ENCODE data around the gene GPBAR1. TPM values are rescaled to one million over a fixed set of nuclear protein-coding genes. Genes with fewer than 3 reads are reported as not detected.

GPBAR1 gene
- total and polyA plus RNA-seq, 9 of the 15 experiments (the other 6 are each of a cell fraction or from before 2014, with no cell fraction given): not detected

GRCh38 chr2:218292048-218293014 lies 31.5 kb downstream of the GPBAR1 start, which contains the start of gene TMBIM1 (continued):
- TF ChIP-seq MGA (IDR thresholded peaks at IDR 0.05): peak; percentile 31; the same call in 1 of the 2 replicates
- 0 out of 2 replicates have a peak, but pooled peaks have one; percentile 57 for TF ChIP-seq ETS1 (conservative IDR thresholded peaks at IDR 0.05; ENCODE audit: control insufficient read depth, low read depth, low read length)
- peak; percentile 63 for TF ChIP-seq ZFX (CRISPR knock-in tag; IDR thresholded peaks at IDR 0.05)
- peak; percentile 85 for TF ChIP-seq CCNT2 (IDR thresholded peaks at IDR 0.05; ENCODE audit: borderline replicate concordance, extremely low read depth, insufficient read length, low read depth, low read length)
- TF ChIP-seq ZNF316 (IDR thresholded peaks at IDR 0.05): peak; percentile 79
- TF ChIP-seq EP400 (IDR thresholded peaks at IDR 0.05): 0 out of 2 replicates have a peak, but pooled peaks have one; percentile 12
- 0 out of 2 replicates have a peak, but pooled peaks have one; percentile 6 for TF ChIP-seq NFIC (IDR thresholded peaks at IDR 0.05)
- TF ChIP-seq ZNF589 (CRISPR knock-in tag; IDR thresholded peaks at IDR 0.05; ENCODE audit: low read depth): no peak
- TF ChIP-seq NONO (IDR thresholded peaks at IDR 0.05; ENCODE audit: low read depth in 2 of 2, low read length in 1 of 2): peak in 1 of 2 experiments; percentile 85; a peak in 2 of 4 replicates
- peak; percentile 83 for TF ChIP-seq MYC (IDR thresholded peaks at IDR 0.05; ENCODE audit: low read depth, low read length)
- TF ChIP-seq MYC (CRISPR knock-in tag; IDR thresholded peaks at IDR 0.05; ENCODE audit: borderline replicate concordance, low read depth): no peak
- no peak for TF ChIP-seq KDM1A (IDR thresholded peaks at IDR 0.05)
- TF ChIP-seq KLF6 (CRISPR knock-in tag; IDR thresholded peaks at IDR 0.05; ENCODE audit: borderline replicate concordance): 0 out of 2 replicates have a peak, but pooled peaks have one; percentile 13
- TF ChIP-seq SRSF7 (optimal IDR thresholded peaks at IDR 0.05; ENCODE audit: low read depth, low read length): no peak

Measured in K562 (cell line).